SU-DHL-6 (cell line): ENCODE results near the gene HDAC3.

Experiments used
- EZH2phosphoT487 ChIP-seq: fragments of 200-600 bp; sonication (generic), shearing (Covaris generic); conservative IDR thresholded peaks from 2 replicates; pipeline ENCODE4 v1.6.1; 2018; ENCODE audit warnings: mild to moderate bottlenecking, antibody characterized with exemption, low read length, moderate library complexity, mixed read lengths
- TF ChIP-seq, protein P1 (sequence below): fragments of 200-600 bp; sonication (generic); IDR thresholded peaks from one replicate; pipeline ENCODE4 v1.5.1; 2017; ENCODE audit warnings: antibody characterized with exemption, mild to moderate bottlenecking, low read length, moderate library complexity; ENCODE audit not compliant: insufficient read depth, poor library complexity, severe bottlenecking

DNA sequence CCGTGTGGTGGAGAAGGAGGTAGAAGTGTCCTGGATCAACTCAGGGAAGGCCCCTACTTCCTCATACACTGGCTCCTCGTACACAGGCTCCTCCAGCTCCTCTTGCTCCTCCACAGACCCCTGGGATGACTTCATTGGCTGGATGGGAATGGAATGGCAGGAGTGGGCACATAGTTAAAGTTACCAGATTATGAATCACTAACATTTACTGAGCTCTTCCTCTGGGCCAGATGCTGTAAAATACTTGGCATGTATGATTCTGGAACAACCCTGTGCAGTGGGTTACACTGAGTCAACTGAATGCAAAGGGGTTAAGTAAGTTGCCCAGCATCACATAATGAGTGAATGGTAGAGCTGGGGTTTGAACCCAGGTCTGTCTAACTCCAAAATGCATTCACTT, 17.6 kb upstream of the HDAC3 start:
- TF ChIP-seq, protein P1, sequence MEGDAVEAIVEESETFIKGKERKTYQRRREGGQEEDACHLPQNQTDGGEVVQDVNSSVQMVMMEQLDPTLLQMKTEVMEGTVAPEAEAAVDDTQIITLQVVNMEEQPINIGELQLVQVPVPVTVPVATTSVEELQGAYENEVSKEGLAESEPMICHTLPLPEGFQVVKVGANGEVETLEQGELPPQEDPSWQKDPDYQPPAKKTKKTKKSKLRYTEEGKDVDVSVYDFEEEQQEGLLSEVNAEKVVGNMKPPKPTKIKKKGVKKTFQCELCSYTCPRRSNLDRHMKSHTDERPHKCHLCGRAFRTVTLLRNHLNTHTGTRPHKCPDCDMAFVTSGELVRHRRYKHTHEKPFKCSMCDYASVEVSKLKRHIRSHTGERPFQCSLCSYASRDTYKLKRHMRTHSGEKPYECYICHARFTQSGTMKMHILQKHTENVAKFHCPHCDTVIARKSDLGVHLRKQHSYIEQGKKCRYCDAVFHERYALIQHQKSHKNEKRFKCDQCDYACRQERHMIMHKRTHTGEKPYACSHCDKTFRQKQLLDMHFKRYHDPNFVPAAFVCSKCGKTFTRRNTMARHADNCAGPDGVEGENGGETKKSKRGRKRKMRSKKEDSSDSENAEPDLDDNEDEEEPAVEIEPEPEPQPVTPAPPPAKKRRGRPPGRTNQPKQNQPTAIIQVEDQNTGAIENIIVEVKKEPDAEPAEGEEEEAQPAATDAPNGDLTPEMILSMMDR: no peak
- no peak for TF ChIP-seq EZH2phosphoT487
